ENCODE data around the gene PRPF4. TPM values are rescaled to one million over a fixed set of nuclear protein-coding genes. Genes with fewer than 3 reads are reported as not detected.

PRPF4 gene
- total RNA-seq, 2 donors from 2014 or later, result 5.6 to 10.1 TPM

GRCh38 chr9:113340011-113340699 is 64.7 kb downstream of the PRPF4 start, which contains the start of gene WDR31:
WDR31 (minus strand) TSS chr9:113340275; CDS start chr9:113332022, 8,253 bp downstream.
- H3K27ac ChIP-seq, result peak within 1 kb of the TSS; percentile 60 to 83 (median 75)
- peak in 1 of 7 experiments; percentile 21 for TF ChIP-seq CTCF (IDR thresholded peaks at IDR 0.05)
- TF ChIP-seq POLR2A (IDR thresholded peaks at IDR 0.05), result peak; percentile 24 to 68 (median 68)
- 0 to 1% methylated on average over 15 to 43 of the region's 46 CpGs for WGBS, 2 donors
- H3K36me3 ChIP-seq (replicated peaks in 1 of 2; ENCODE audit: insufficient read depth in 1 of 2, low read depth in 2 of 2), result no peaks in the 10 kb centered on the region
- DNase-seq, result peak; percentile 88 to 93 (median 90)
- no peaks in the 10 kb centered on the region for H3K27me3 ChIP-seq
- H3K4me1 ChIP-seq, result peaks cover 29% of the 10 kb centered on the region
- intact Hi-C loops (cut with DNase I), result no loop called here
- ATAC-seq, result peak; percentile 98
- H3K4me3 ChIP-seq, result peak within 1 kb of the TSS; percentile 46 to 97
- H3K9me3 ChIP-seq, result no peaks in the 10 kb centered on the region

GRCh38 chr9:113341712-113342410 is 66.4 kb downstream of the PRPF4 start:
- H3K27ac ChIP-seq, result no peak overlapping the region
- no peak for TF ChIP-seq CTCF (IDR thresholded peaks at IDR 0.05)
- no peak for TF ChIP-seq POLR2A (IDR thresholded peaks at IDR 0.05)
- intact Hi-C loops (cut with DNase I), result no loop called here
- DNase-seq (no peak), ATAC-seq (no peak)
- no peaks in the 10 kb centered on the region for H3K27me3 ChIP-seq
- 66 to 75% methylated on average over 9 of the region's 9 CpGs for WGBS, 2 donors
- no peaks in the 10 kb centered on the region for H3K36me3 ChIP-seq (replicated peaks in 1 of 2; ENCODE audit: insufficient read depth in 1 of 2, low read depth in 2 of 2)
- no peaks in the 10 kb centered on the region for H3K9me3 ChIP-seq
- H3K4me3 ChIP-seq, result no peak overlapping the region
- peaks cover 29% of the 10 kb centered on the region for H3K4me1 ChIP-seq

Other genes with a start within 250 kb of the PRPF4 start
- 1 to 10 TPM in 1 of 2 donors, under 1 TPM in 1; 0.33 to 4.4 TPM for gene ZFP37, start 218.9 kb upstream of the PRPF4 start, total RNA-seq
- 10 to 100 TPM; 16.3 to 23.7 TPM for gene SLC31A2, start 124.7 kb upstream of the PRPF4 start, total RNA-seq
- 10 to 100 TPM; 15.8 to 21.3 TPM for gene FKBP15, start 54.4 kb upstream of the PRPF4 start, total RNA-seq
- gene SLC31A1, start 54.1 kb upstream of the PRPF4 start, total RNA-seq, result 1 to 10 TPM; 6.7 to 7.9 TPM
- 10 to 100 TPM; 21.3 to 27.0 TPM for gene CDC26, start 86 bp upstream of the PRPF4 start, total RNA-seq
- not detected for gene RNF183, start 27.7 kb downstream of the PRPF4 start, total RNA-seq
- 1 to 10 TPM; 1.0 to 2.3 TPM for gene WDR31, start 64.6 kb downstream of the PRPF4 start, total RNA-seq
- gene BSPRY, start 73.9 kb downstream of the PRPF4 start, total RNA-seq, result 10 to 100 TPM; 27.0 to 47.0 TPM
- 10 to 100 TPM; 38.9 to 51.9 TPM for gene HDHD3, start 101.3 kb downstream of the PRPF4 start, total RNA-seq
- 10 to 100 TPM; 42.5 to 44.1 TPM for gene ALAD, start 125.6 kb downstream of the PRPF4 start, total RNA-seq
- 10 to 100 TPM; 13.8 to 17.6 TPM for gene POLE3, start 135.0 kb downstream of the PRPF4 start, total RNA-seq
- gene C9orf43, start 135.1 kb downstream of the PRPF4 start, total RNA-seq, result 1 to 10 TPM in 1 of 2 donors, not detected in 1; 1.6 TPM
- 10 to 100 TPM; 25.7 to 96.9 TPM for gene RGS3, start 188.1 kb downstream of the PRPF4 start, total RNA-seq